Measurements from ENCODE around the gene STARD4.

STARD4 gene

GRCh38 chr5:111469293-111469896 lies 42.9 kb downstream of the STARD4 start:
- DNase-seq, result no peak

- DNase-seq, result no peak
These were observed 49.0 kb downstream of the STARD4 start for GRCh38 chr5:111463311-111463710.

- no peak for DNase-seq
These were observed 50.4 kb downstream of the STARD4 start for GRCh38 chr5:111461934-111462333.

GRCh38 chr5:111461255-111461671 lies 51.1 kb downstream of the STARD4 start:
- no peak for DNase-seq

- DNase-seq, result no peak
These were observed 57.6 kb downstream of the STARD4 start for GRCh38 chr5:111454776-111455175.

- no peak for DNase-seq
These were observed 58.1 kb downstream of the STARD4 start for GRCh38 chr5:111454198-111454622.

- no peak for DNase-seq
These were observed 58.6 kb downstream of the STARD4 start for GRCh38 chr5:111453747-111454146.

- DNase-seq, result no peak
These were observed 59.0 kb downstream of the STARD4 start for GRCh38 chr5:111453295-111453694.

- DNase-seq, result no peak
These were observed 64.5 kb downstream of the STARD4 start for GRCh38 chr5:111447822-111448221.

- DNase-seq, result no peak
These were observed 65.2 kb downstream of the STARD4 start for GRCh38 chr5:111447099-111447498.

All from stimulated activated CD4-positive, alpha-beta T cell treated with anti-CD3 and anti-CD28 coated beads, Interleukin-2, amount 100 ng/mL, for 48 hours (primary cell).